H9 (cell line): ENCODE measurements around the gene KLC4. TPM values are rescaled to one million over a fixed set of nuclear protein-coding genes. Genes with fewer than 3 reads are reported as not detected.

Experiments used
- DNase-seq: peaks from one replicate; pipeline ENCODE4 v3.0.0-alpha.2; 2017
- H2AFZ ChIP-seq: one replicate; pipeline ENCODE4 v1.6.1; 2013; ENCODE audit warnings: mild to moderate bottlenecking, low read length, control low read depth, moderate library complexity
- H2AK5ac ChIP-seq: 2 replicates; pipeline ENCODE4 v1.6.1; 2013; ENCODE audit warnings: low read length, control low read depth, mixed read lengths; ENCODE audit not compliant: insufficient read length
- H2BK120ac ChIP-seq: one replicate; pipeline ENCODE4 v1.6.1; 2013; ENCODE audit warnings: low read depth, mild to moderate bottlenecking, low read length, control low read depth, inconsistent platforms; ENCODE audit not compliant: poor library complexity, severe bottlenecking
- H2BK12ac ChIP-seq: 2 replicates; pipeline ENCODE4 v1.6.1; 2013; ENCODE audit warnings: low read length, control low read depth, mixed read lengths, low read depth; ENCODE audit not compliant: insufficient read length
- H2BK15ac ChIP-seq: 2 replicates; pipeline ENCODE4 v1.6.1; 2013; ENCODE audit warnings: low read depth, low read length, control low read depth
- H2BK20ac ChIP-seq: one replicate; pipeline ENCODE4 v1.6.1; 2013; ENCODE audit warnings: low read depth, mild to moderate bottlenecking, low read length, control low read depth, inconsistent platforms; ENCODE audit not compliant: poor library complexity, severe bottlenecking
- H2BK5ac ChIP-seq: 2 replicates; pipeline ENCODE4 v1.6.1; 2013; ENCODE audit warnings: low read length, control low read depth, mixed read lengths; ENCODE audit not compliant: insufficient read length
- H3K14ac ChIP-seq: 2 replicates; pipeline ENCODE4 v1.6.1; 2013; ENCODE audit warnings: low read length, control low read depth; ENCODE audit not compliant: insufficient read depth
- H3K18ac ChIP-seq: 2 replicates; pipeline ENCODE4 v1.6.1; 2013; ENCODE audit warnings: low read depth, mild to moderate bottlenecking, mixed read lengths, low read length, control low read depth; ENCODE audit not compliant: insufficient read length
- H3K23ac ChIP-seq: 2 replicates; pipeline ENCODE4 v1.6.1; 2013; ENCODE audit warnings: low read length, control low read depth, mixed read lengths, low read depth; ENCODE audit not compliant: insufficient read length
- H3K23me2 ChIP-seq: 2 replicates; pipeline ENCODE4 v1.6.1; 2013; ENCODE audit warnings: low read depth, mild to moderate bottlenecking, mixed read lengths, low read length, control low read depth; ENCODE audit not compliant: insufficient read length, poor library complexity, severe bottlenecking
- H3K27ac ChIP-seq: 2 replicates; pipeline ENCODE4 v1.5.1; 2013; ENCODE audit warnings: low read length, control low read depth, mixed read lengths, low read depth; ENCODE audit not compliant: insufficient read length
- H3K27me3 ChIP-seq: 2 replicates; pipeline ENCODE4 v1.6.1; 2013; ENCODE audit warnings: low read length, control low read depth, inconsistent platforms; ENCODE audit not compliant: insufficient read depth
- H3K4ac ChIP-seq: 2 replicates; pipeline ENCODE4 v1.6.1; 2013; ENCODE audit warnings: low read depth, mild to moderate bottlenecking, control low read depth, inconsistent platforms, low read length, moderate library complexity
- H3K4me1 ChIP-seq: 2 replicates; pipeline ENCODE4 v1.6.1; 2013; ENCODE audit warnings: low read length, control low read depth, inconsistent platforms; ENCODE audit not compliant: insufficient read depth
- H3K4me2 ChIP-seq: 2 replicates; pipeline ENCODE4 v1.6.1; 2013; ENCODE audit warnings: low read length, control low read depth, mixed read lengths; ENCODE audit not compliant: insufficient read length, insufficient read depth
- H3K56ac ChIP-seq: 2 replicates; pipeline ENCODE4 v1.6.1; 2013; ENCODE audit warnings: low read depth, mild to moderate bottlenecking, mixed read lengths, low read length, control low read depth; ENCODE audit not compliant: insufficient read length
- H3K79me1 ChIP-seq: 2 replicates; pipeline ENCODE4 v1.6.1; 2013; ENCODE audit warnings: low read depth, mild to moderate bottlenecking, moderate library complexity, low read length, control low read depth, inconsistent platforms; ENCODE audit not compliant: insufficient read depth, poor library complexity, severe bottlenecking
- H3K79me2 ChIP-seq: 2 replicates; pipeline ENCODE4 v1.6.1; 2013; ENCODE audit warnings: low read length, control low read depth, inconsistent platforms; ENCODE audit not compliant: insufficient read depth
- H3K9ac ChIP-seq: 2 replicates; pipeline ENCODE4 v1.6.1; 2013; ENCODE audit warnings: low read length, control low read depth, mixed read lengths; ENCODE audit not compliant: insufficient read length; ENCODE audit errors: extremely low read depth
- H3K9me3 ChIP-seq: one replicate; pipeline ENCODE4 v1.6.1; 2013; ENCODE audit warnings: low read depth, low read length, inconsistent platforms; ENCODE audit not compliant: control insufficient read depth
- H3T11ph ChIP-seq: one replicate; pipeline ENCODE4 v1.6.1; 2013; ENCODE audit warnings: mild to moderate bottlenecking, low read length, control low read depth, inconsistent platforms
- H4K20me1 ChIP-seq: one replicate; pipeline ENCODE4 v1.6.1; 2013; ENCODE audit not compliant: control insufficient read depth, insufficient read length, insufficient read depth
- H4K5ac ChIP-seq: 2 replicates; pipeline ENCODE4 v1.6.1; 2013; ENCODE audit warnings: low read depth, mild to moderate bottlenecking, mixed read lengths, low read length, control low read depth; ENCODE audit not compliant: insufficient read length
- H4K8ac ChIP-seq: replicated peaks from 2 replicates; pipeline ENCODE4 v1.6.1; 2013; ENCODE audit warnings: low read length, control low read depth, mixed read lengths, low read depth; ENCODE audit not compliant: insufficient read length
- H4K91ac ChIP-seq: 2 replicates; pipeline ENCODE4 v1.6.1; 2013; ENCODE audit warnings: low read depth, mild to moderate bottlenecking, moderate library complexity, mixed read lengths, low read length, control low read depth; ENCODE audit not compliant: insufficient read length
- H3K27ac Mint-ChIP-seq, 3 experiments: 2 replicates in 2 of 3; 3 replicates in 1 of 3; pipeline ENCODE4 v1.8.0; 2020 to 2021; ENCODE audit warnings: mixed read lengths in 3 of 3, mild to moderate bottlenecking in 1 of 3, moderate library complexity in 1 of 3
- H3K27me3 Mint-ChIP-seq: 2 replicates; pipeline ENCODE4 v1.8.0; 2021; ENCODE audit warnings: low read depth, mild to moderate bottlenecking, moderate library complexity, mixed read lengths
- H3K36me3 Mint-ChIP-seq, 3 experiments: 2 replicates in 2 of 3; 3 replicates in 1 of 3; pipeline ENCODE4 v1.8.0; 2020 to 2021; ENCODE audit warnings: low read depth in 3 of 3, mixed read lengths in 3 of 3; ENCODE audit not compliant: insufficient read depth in 1 of 3
- H3K4me1 Mint-ChIP-seq, 2 experiments: 2 replicates each; pipeline ENCODE4 v1.8.0; 2020; ENCODE audit warnings: mixed read lengths in 2 of 2
- H3K4me3 Mint-ChIP-seq, 2 experiments: 2 replicates in 1 of 2; 3 replicates in 1 of 2; pipeline ENCODE4 v1.8.0; 2020 to 2021; ENCODE audit warnings: mild to moderate bottlenecking in 2 of 2, mixed read lengths in 2 of 2, moderate library complexity in 1 of 2
- H3K9me3 Mint-ChIP-seq, 2 experiments: 2 replicates in 1 of 2; 3 replicates in 1 of 2; pipeline ENCODE4 v1.8.0; 2020; ENCODE audit warnings: mild to moderate bottlenecking in 2 of 2, mixed read lengths in 2 of 2, moderate library complexity in 1 of 2
- WGBS: extraction: QIAGEN DNeasy Blood & Tissue Kit; methylation state at CpG from one replicate; pipeline ENCODE4 v1.1.7; 2013; ENCODE audit warnings: missing lambda C conversion rate, low lambda C conversion rate, mixed read lengths; ENCODE audit not compliant: insufficient read length; ENCODE audit errors: extremely low coverage; 5-methylcytosine and 5-hydroxymethylcytosine counted together
- total RNA-seq: library from RNA; stranded (reverse); gene quantifications from 2 replicates; pipeline ENCODE4 v1.2.1, GENCODE V29; 2021
- TF ChIP-seq, protein P1 (sequence below): fragments of 200-600 bp; sonication (generic); conservative IDR thresholded peaks from 3 replicates; pipeline ENCODE4 v1.8.0; 2021; ENCODE audit warnings: antibody characterized with exemption, mild to moderate bottlenecking

The KLC4 gene
- total RNA-seq, 1 experiment from 2014 or later = 29.7 TPM

DNA sequence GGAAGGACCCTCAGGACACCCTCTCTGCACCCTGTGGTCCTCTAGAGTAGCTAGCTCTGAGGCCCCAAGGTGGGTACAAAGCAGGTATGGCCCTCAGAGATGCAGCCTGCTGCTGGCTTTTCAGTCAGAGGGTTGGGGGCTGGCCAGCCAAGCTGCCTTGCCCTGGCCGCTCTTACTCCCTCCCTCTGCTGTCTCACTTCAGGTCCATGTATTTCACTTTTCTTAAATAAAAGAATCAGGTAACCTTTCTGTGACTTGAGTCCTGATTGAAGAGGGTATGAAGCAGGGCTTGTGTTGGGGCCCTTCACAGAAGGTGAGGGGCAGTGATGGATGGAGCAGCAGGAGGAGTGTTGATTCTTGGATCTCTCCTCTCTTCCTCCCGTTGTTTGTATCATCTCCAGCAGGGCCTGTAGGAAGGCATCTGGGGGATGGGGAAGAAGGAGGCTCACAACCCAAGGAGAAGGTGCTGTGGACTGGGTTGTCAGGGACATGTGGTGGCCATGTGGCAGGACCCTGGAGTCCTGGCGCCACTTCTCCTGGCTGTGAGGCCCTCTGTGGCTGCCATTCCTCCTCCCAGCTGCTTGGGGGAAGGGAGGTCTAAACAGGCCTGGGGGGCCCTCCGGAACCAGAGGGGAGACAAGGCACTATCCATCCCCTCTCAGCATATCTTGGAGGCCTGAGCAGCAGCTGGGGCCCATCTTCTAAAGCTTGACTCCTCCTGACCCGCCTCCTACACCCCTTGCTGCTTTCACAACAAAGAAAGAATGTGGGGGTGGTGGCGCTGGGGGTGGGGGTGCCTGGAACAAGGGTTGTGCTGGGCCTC lies 15.6 kb downstream of the KLC4 start:
- TF ChIP-seq, protein P1, sequence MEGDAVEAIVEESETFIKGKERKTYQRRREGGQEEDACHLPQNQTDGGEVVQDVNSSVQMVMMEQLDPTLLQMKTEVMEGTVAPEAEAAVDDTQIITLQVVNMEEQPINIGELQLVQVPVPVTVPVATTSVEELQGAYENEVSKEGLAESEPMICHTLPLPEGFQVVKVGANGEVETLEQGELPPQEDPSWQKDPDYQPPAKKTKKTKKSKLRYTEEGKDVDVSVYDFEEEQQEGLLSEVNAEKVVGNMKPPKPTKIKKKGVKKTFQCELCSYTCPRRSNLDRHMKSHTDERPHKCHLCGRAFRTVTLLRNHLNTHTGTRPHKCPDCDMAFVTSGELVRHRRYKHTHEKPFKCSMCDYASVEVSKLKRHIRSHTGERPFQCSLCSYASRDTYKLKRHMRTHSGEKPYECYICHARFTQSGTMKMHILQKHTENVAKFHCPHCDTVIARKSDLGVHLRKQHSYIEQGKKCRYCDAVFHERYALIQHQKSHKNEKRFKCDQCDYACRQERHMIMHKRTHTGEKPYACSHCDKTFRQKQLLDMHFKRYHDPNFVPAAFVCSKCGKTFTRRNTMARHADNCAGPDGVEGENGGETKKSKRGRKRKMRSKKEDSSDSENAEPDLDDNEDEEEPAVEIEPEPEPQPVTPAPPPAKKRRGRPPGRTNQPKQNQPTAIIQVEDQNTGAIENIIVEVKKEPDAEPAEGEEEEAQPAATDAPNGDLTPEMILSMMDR = no peak
- peak overlapping the region; percentile 60 for H3K4me2 ChIP-seq
- H3T11ph ChIP-seq = no peak overlapping the region
- peaks cover 17% of the 10 kb centered on the region; the same call in 1 of the 2 replicates for H3K79me2 ChIP-seq
- no peak overlapping the region for H3K18ac ChIP-seq
- peaks cover 10 to 23% (median 22%) of the 10 kb centered on the region in 3 experiments for H3K36me3 Mint-ChIP-seq
- WGBS = no CpG with 5 or more reads among the region's 6 CpGs
- H2AK5ac ChIP-seq = no peak overlapping the region
- no peak overlapping the region for H4K91ac ChIP-seq
- no peak overlapping the region for H2BK5ac ChIP-seq
- no peak overlapping the region for H3K56ac ChIP-seq
- no peak overlapping the region for H3K27ac ChIP-seq
- H2BK20ac ChIP-seq = no peak overlapping the region
- H2BK120ac ChIP-seq = no peak overlapping the region
- H2AFZ ChIP-seq = no peak overlapping the region
- H3K9me3 ChIP-seq = no peaks in the 10 kb centered on the region
- H3K27me3 ChIP-seq = no peaks in the 10 kb centered on the region
- no peak overlapping the region for H4K5ac ChIP-seq
- no peaks in the 10 kb centered on the region for H4K20me1 ChIP-seq
- H3K23me2 ChIP-seq = peaks cover 10% of the 10 kb centered on the region
- H3K4me1 ChIP-seq = peaks cover 13% of the 10 kb centered on the region
- DNase-seq = no peak
- no peak overlapping the region for H3K4ac ChIP-seq
- no peak overlapping the region for H3K23ac ChIP-seq
- peaks cover 30 to 63% of the 10 kb centered on the region in 2 experiments for H3K4me1 Mint-ChIP-seq
- H3K79me1 ChIP-seq = peaks cover 7% of the 10 kb centered on the region
- H3K4me3 Mint-ChIP-seq = peak overlapping the region; percentile 72 to 81
- H3K14ac ChIP-seq = no peak overlapping the region
- H3K27me3 Mint-ChIP-seq = no peaks in the 10 kb centered on the region
- no peak overlapping the region for H3K27ac Mint-ChIP-seq
- H3K9me3 Mint-ChIP-seq = no peaks in the 10 kb centered on the region
- no peak overlapping the region for H3K9ac ChIP-seq
- no peak overlapping the region for H2BK15ac ChIP-seq
- no peak overlapping the region for H2BK12ac ChIP-seq
- no peak overlapping the region for H4K8ac ChIP-seq
